Right cardiac atrium (tissue), 5 donors: ENCODE measurements around the gene DIPK1B. TPM values are rescaled to one million over a fixed set of nuclear protein-coding genes. Genes with fewer than 3 reads are reported as not detected.

Experiments
- ATAC-seq, 2 donors: fragments of 200-7000 bp; cut with Tn5 transposase; one replicate each; pipeline versions ENCODE4 v1.8.0 to v1.9.1; 2020; ENCODE audit warnings: moderate library complexity in 2 of 2, mild to moderate bottlenecking in 1 of 2
- DNase-seq, 3 donors: peaks; one replicate each; pipeline ENCODE4 v3.0.0-alpha.2; 2020
- H3K27ac ChIP-seq: one replicate; pipeline ENCODE4 v1.5.1; 2013; ENCODE audit warnings: mild to moderate bottlenecking, low read length, control low read depth, moderate library complexity
- H3K27me3 ChIP-seq: one replicate; pipeline ENCODE4 v1.6.1; 2013; ENCODE audit not compliant: control insufficient read depth, insufficient read depth
- H3K4me1 ChIP-seq: one replicate; pipeline ENCODE4 v1.6.1; 2013; ENCODE audit warnings: low read length; ENCODE audit not compliant: control insufficient read depth, insufficient read depth
- H3K4me3 ChIP-seq: one replicate; pipeline ENCODE4 v1.5.1; 2013; ENCODE audit warnings: low read length, control low read depth
- H3K9me3 ChIP-seq: one replicate; pipeline ENCODE4 v1.6.1; 2013; ENCODE audit warnings: low read length; ENCODE audit not compliant: control insufficient read depth
- WGBS: extraction: QIAGEN DNeasy Blood & Tissue Kit; methylation state at CpG from one replicate; pipeline ENCODE4 v1.1.7; 2013; 5-methylcytosine and 5-hydroxymethylcytosine counted together
- intact Hi-C, 4 donors: fragments of 100-400 bp; cut with DNase I; formaldehyde crosslinking; loops; one replicate each; pipeline versions ENCODE4 v1.11.0 to v1.14.0; 2022 to 2023
- polyA plus RNA-seq: library from polyadenylated mRNA; stranded (reverse); fragments of 200-250 nt; gene quantifications from one replicate; pipeline ENCODE4 v1.2.3, GENCODE V29; 2013
- total RNA-seq, 4 donors: library from RNA; stranded (reverse); fragmentation: NEBNext Ultra II Directional; extraction: Animal tissue kit (Norgen Biotek cat#: 25700); gene quantifications; one replicate each; pipeline ENCODE4 v1.2.1, GENCODE V29; 2021
- donor health status: healthy with polysubstance abuse.
- donor health status: DM: no; HTN: yes; CAD: no.
- donor health status: DM: no; HTN: no; CAD: no.
- donor health status: DM: no; HTN: yes; CAD: no; lungs with severe emphysema.
- donor health status: DM: yes; HTN: yes; CAD: no.

DIPK1B gene
- total and polyA plus RNA-seq, 5 donors = 34.2 to 42.7 (median 38.1) TPM

- DNase-seq (no peak), ATAC-seq (peak; percentile 0 to 24)
- Histone ChIP-seq H3K27me3 (no peaks in the 10 kb centered on the region), H3K9me3 (no peaks in the 10 kb centered on the region), H3K27ac (no peak overlapping the region), H3K4me1 (peaks cover 3% of the 10 kb centered on the region), H3K4me3 (no peak overlapping the region)
- WGBS = 69% methylated on average over 26 of the region's 26 CpGs
- intact Hi-C loops = no loop called here
Observed at GRCh38 chr9:136673975-136674785, 38.2 kb upstream of the DIPK1B start.

- peak; percentile 5 to 24 for ATAC-seq
Observed at GRCh38 chr9:136674786-136675349, 37.5 kb upstream of the DIPK1B start.

GRCh38 chr9:136675477-136676296 is 36.7 kb upstream of the DIPK1B start:
- Histone ChIP-seq H3K4me3 (no peak overlapping the region), H3K9me3 (no peaks in the 10 kb centered on the region), H3K27me3 (no peaks in the 10 kb centered on the region), H3K4me1 (peaks cover 3% of the 10 kb centered on the region), H3K27ac (no peak overlapping the region)
- ATAC-seq = peak in 1 of 2 donors; percentile 1
- 80% methylated on average over 16 of the region's 16 CpGs for WGBS
- intact Hi-C loops = no loop called here
- DNase-seq = peak in 1 of 3 donors; percentile 49

More at GRCh38 chr9:136674786-136675349, 37.5 kb upstream of the DIPK1B start:
- Histone ChIP-seq H3K27me3 (no peaks in the 10 kb centered on the region), H3K4me1 (peaks cover 3% of the 10 kb centered on the region), H3K4me3 (no peak overlapping the region), H3K9me3 (no peaks in the 10 kb centered on the region), H3K27ac (no peak overlapping the region)
- DNase-seq = peak; percentile 79 to 85 (median 82)
- intact Hi-C loops = no loop called here
- WGBS = 61% methylated on average over 11 of the region's 11 CpGs

DNA sequence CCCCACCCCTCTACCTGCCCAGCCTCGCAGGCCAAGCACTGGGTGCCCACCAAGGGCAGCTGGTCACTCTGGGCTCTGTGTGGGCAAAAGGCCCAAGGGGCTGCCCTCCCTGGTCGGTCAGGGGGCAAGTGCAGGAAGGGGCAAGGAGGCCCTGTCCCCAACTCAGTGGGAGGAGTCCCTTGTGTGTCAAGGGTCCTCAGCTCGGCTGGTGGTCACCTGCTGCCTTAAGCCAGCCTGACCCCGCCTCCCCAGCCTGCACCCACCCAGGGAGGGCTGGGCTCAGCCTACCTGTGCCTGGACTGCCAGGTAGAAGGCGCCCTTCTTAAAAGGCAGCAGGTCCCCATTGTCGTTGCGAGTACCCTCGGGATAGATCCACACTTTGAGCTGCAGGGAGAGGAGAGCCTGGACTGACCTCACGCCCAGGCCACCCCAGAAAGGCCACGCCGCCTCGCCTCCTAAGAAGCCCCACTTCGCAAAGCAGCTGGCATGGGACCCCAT is 36.0 kb upstream of the DIPK1B start:
- Histone ChIP-seq H3K4me1 (peaks cover 3% of the 10 kb centered on the region), H3K4me3 (no peak overlapping the region), H3K27ac (no peak overlapping the region), H3K9me3 (no peaks in the 10 kb centered on the region), H3K27me3 (no peaks in the 10 kb centered on the region)
- intact Hi-C loops = no loop called here
- DNase-seq (peak in 1 of 3 donors; percentile 63), ATAC-seq (no peak)
- 92% methylated on average over 13 of the region's 13 CpGs for WGBS

- Histone ChIP-seq H3K27me3 (no peaks in the 10 kb centered on the region), H3K27ac (no peak overlapping the region), H3K9me3 (no peaks in the 10 kb centered on the region), H3K4me3 (no peak overlapping the region), H3K4me1 (peaks cover 3% of the 10 kb centered on the region)
- 83% methylated on average over 46 of the region's 46 CpGs for WGBS
- no peak for ATAC-seq
- no peak for DNase-seq
- intact Hi-C loops = no loop called here
Observed at GRCh38 chr9:136676920-136677686, 35.3 kb upstream of the DIPK1B start.

DNA sequence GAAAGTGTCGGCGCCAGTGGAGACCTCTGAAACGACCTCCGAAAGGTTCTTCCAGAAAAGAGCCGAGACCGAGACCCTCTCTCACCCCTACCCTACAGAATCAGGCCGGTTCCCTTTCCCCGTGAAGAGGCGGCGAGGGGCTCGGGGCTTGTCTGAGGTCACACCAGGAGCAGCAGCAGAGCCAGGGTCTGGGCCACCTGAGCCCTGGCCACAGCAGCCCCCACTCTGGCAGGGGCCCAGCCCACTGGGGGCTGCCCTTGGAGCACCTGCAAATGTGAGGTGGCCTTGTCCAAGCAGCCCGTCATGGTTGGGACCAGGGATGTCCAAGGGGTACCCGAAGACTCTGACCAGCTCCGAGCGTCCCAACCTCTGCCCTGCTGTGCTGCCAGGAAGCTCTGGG is 34.3 kb upstream of the DIPK1B start:
- intact Hi-C loops = no loop called here
- Histone ChIP-seq H3K27me3 (no peaks in the 10 kb centered on the region), H3K27ac (no peak overlapping the region), H3K9me3 (no peaks in the 10 kb centered on the region), H3K4me1 (peaks cover 3% of the 10 kb centered on the region), H3K4me3 (no peak overlapping the region)
- WGBS = 94% methylated on average over 15 of the region's 15 CpGs
- ATAC-seq (no peak), DNase-seq (no peak)

- no peak for DNase-seq
- H3K9me3 ChIP-seq = no peaks in the 10 kb centered on the region
- peak overlapping the region; percentile 22 for H3K27ac ChIP-seq
- H3K4me3 ChIP-seq = no peak overlapping the region
- no peaks in the 10 kb centered on the region for H3K27me3 ChIP-seq
- intact Hi-C loops = no loop called here
- H3K4me1 ChIP-seq = peaks cover 3% of the 10 kb centered on the region
- ATAC-seq = no peak
- WGBS = 70% methylated on average over 6 of the region's 6 CpGs
Observed at GRCh38 chr9:136678624-136679023, 33.7 kb upstream of the DIPK1B start.

DNA sequence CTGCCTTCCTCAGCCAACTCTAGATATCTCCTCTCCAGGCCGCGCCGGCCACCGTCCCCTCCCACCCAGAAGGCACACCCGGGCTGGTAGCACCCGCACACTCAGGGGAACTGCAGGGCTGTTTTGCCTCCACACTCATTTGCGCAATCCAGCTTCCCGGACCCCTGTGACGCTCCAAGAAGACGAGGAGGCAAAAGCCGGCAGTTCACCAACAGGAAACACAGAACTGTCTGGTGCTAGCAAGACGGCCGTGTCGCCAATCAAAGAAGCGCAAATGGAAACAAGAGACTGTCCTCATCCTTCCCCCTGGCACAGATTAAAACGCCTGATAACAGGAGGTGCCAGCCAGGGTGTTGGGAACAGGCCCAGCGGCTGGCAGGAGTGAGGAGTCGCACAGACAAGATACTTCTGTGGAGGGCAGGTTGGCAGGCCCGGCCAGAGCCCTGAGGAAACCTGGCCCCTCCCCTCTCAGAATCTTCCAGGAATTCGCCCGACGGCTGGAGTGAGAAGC is 32.9 kb upstream of the DIPK1B start:
- peak overlapping the region; percentile 19 for H3K27ac ChIP-seq
- ATAC-seq (peak; percentile 2 to 6), DNase-seq (peak; percentile 77 to 86 (median 85))
- intact Hi-C loops = no loop called here
- no peaks in the 10 kb centered on the region for H3K9me3 ChIP-seq
- peaks cover 3% of the 10 kb centered on the region for H3K4me1 ChIP-seq
- 44% methylated on average over 22 of the region's 22 CpGs for WGBS
- no peak overlapping the region for H3K4me3 ChIP-seq
- H3K27me3 ChIP-seq = no peaks in the 10 kb centered on the region

DNA sequence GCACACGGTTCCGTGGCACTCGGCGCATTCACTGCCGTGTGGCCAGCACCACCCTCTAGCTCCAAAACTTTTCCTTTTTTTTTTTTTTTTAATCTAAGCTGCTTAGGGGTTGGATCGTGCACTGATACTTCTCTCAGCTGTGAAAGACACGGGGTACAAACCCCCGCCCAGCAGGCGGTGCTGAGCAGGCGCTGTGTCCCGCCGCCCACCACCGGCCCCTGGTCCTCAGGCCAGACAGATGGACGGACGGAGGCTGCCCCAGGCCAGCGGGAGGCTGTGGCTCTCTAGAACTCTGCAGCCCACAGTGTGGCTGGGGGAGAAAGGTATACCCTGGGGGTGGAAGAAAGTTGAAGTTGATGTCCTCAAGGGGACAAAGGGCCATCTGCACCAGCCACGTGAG is 31.3 kb upstream of the DIPK1B start:
- Histone ChIP-seq H3K4me3 (no peak overlapping the region), H3K27me3 (no peaks in the 10 kb centered on the region), H3K27ac (no peak overlapping the region), H3K9me3 (no peaks in the 10 kb centered on the region), H3K4me1 (peaks cover 11% of the 10 kb centered on the region)
- ATAC-seq (no peak), DNase-seq (no peak)
- 93% methylated on average over 17 of the region's 17 CpGs for WGBS
- intact Hi-C loops = no loop called here

- 87% methylated on average over 20 of the region's 20 CpGs for WGBS
- DNase-seq = peak in 1 of 3 donors; percentile 49
- H3K4me3 ChIP-seq = no peak overlapping the region
Observed at GRCh38 chr9:136681945-136682699, 30.2 kb upstream of the DIPK1B start.

More at GRCh38 chr9:136681945-136682699, 30.2 kb upstream of the DIPK1B start:
- H3K4me1 ChIP-seq = peaks cover 11% of the 10 kb centered on the region
- H3K9me3 ChIP-seq = no peaks in the 10 kb centered on the region
- no peak for ATAC-seq
- intact Hi-C loops = no loop called here
- H3K27ac ChIP-seq = no peak overlapping the region
- no peaks in the 10 kb centered on the region for H3K27me3 ChIP-seq
